AG08395 (cell line): ENCODE measurements around the gene PCYOX1L.

Experiments used
- DNase-seq: peaks from one replicate; pipeline ENCODE4 v3.0.0; 2012; ENCODE audit warnings: mixed read lengths, low spot score

PCYOX1L gene

GRCh38 chr5:149337736-149338135 lies 20.1 kb upstream of the PCYOX1L start:
- DNase-seq, result no peak

GRCh38 chr5:149338364-149338763 lies 19.5 kb upstream of the PCYOX1L start:
- DNase-seq, result no peak

- no peak for DNase-seq
Measured at GRCh38 chr5:149340920-149341319, 16.9 kb upstream of the PCYOX1L start.

GRCh38 chr5:149341876-149342275 lies 16.0 kb upstream of the PCYOX1L start:
- no peak for DNase-seq

GRCh38 chr5:149344151-149344550 lies 13.7 kb upstream of the PCYOX1L start:
- no peak for DNase-seq

GRCh38 chr5:149345147-149345891 lies 12.5 kb upstream of the PCYOX1L start, which contains the start of gene GRPEL2:
Gene GRPEL2 (plus strand): TSS chr5:149345499. CDS start chr5:149345540, 41 bp downstream.
- DNase-seq, result peak; percentile 99

GRCh38 chr5:149345892-149346222 lies 12.0 kb upstream of the PCYOX1L start:
- no peak for DNase-seq

- no peak for DNase-seq
Measured at GRCh38 chr5:149348518-149348917, 9.3 kb upstream of the PCYOX1L start.

- no peak for DNase-seq
Measured at GRCh38 chr5:149349382-149349781, 8.5 kb upstream of the PCYOX1L start.

GRCh38 chr5:149352169-149352568 lies 5.7 kb upstream of the PCYOX1L start:
- DNase-seq, result no peak

GRCh38 chr5:149353911-149354310 lies 3.9 kb upstream of the PCYOX1L start:
- DNase-seq, result no peak

GRCh38 chr5:149355688-149356087 lies 2.2 kb upstream of the PCYOX1L start:
- no peak for DNase-seq

GRCh38 chr5:149356391-149356790 lies 1.5 kb upstream of the PCYOX1L start:
- DNase-seq, result no peak

GRCh38 chr5:149358294-149358651 lies 427 bp downstream of the PCYOX1L start:
- peak; percentile 9 for DNase-seq

- no peak for DNase-seq
Measured at GRCh38 chr5:149358868-149359495, 1.1 kb downstream of the PCYOX1L start.

GRCh38 chr5:149360272-149360671 lies 2.4 kb downstream of the PCYOX1L start:
- no peak for DNase-seq

- DNase-seq, result no peak
Measured at GRCh38 chr5:149362541-149362940, 4.7 kb downstream of the PCYOX1L start.

- no peak for DNase-seq
Measured at GRCh38 chr5:149363358-149363757, 5.5 kb downstream of the PCYOX1L start.

- DNase-seq, result no peak
Measured at GRCh38 chr5:149363936-149364335, 6.1 kb downstream of the PCYOX1L start.

GRCh38 chr5:149364719-149365118 lies 6.9 kb downstream of the PCYOX1L start:
- no peak for DNase-seq

- DNase-seq, result no peak
Measured at GRCh38 chr5:149365418-149365817, 7.6 kb downstream of the PCYOX1L start.

- no peak for DNase-seq
Measured at GRCh38 chr5:149366169-149366729, 8.4 kb downstream of the PCYOX1L start.

GRCh38 chr5:149367249-149367971 lies 9.6 kb downstream of the PCYOX1L start:
- DNase-seq, result peak; percentile 85
